Pulmonary artery endothelial cell (primary cell): Measurements from ENCODE around the gene KANK4. TPM values are rescaled to one million over a fixed set of nuclear protein-coding genes. Genes with fewer than 3 reads are reported as not detected.
"Not testable (repeated sequence)": the region's sequence is repeated elsewhere in the genome, so short reads cannot be mapped to it uniquely, and the experiment has no call there.

Experiments used
- DNase-seq: peaks from one replicate; pipeline ENCODE4 v3.0.0-alpha.2; 2011; ENCODE audit warnings: low read depth, low spot score
- total RNA-seq: library from RNA; depleted of rRNA; stranded (reverse); fragments of >200 nt; gene quantifications from 2 replicates; pipeline ENCODE4 v1.2.3, GENCODE V29; 2014

Gene KANK4
- total RNA-seq, 1 donor from 2014 or later: not detected

GRCh38 chr1:62240651-62241370, 78.4 kb downstream of the KANK4 start:
- DNase-seq: no peak

- not testable (repeated sequence) for DNase-seq
Measured at GRCh38 chr1:62239652-62240403, 79.4 kb downstream of the KANK4 start.

GRCh38 chr1:62238507-62238906, 80.7 kb downstream of the KANK4 start:
- DNase-seq: no peak

GRCh38 chr1:62237950-62238374, 81.3 kb downstream of the KANK4 start:
- no peak for DNase-seq

- DNase-seq: no peak
Measured at GRCh38 chr1:62237361-62237760, 81.9 kb downstream of the KANK4 start.

GRCh38 chr1:62235576-62235975, 83.7 kb downstream of the KANK4 start:
- no peak for DNase-seq

GRCh38 chr1:62234688-62235087, 84.5 kb downstream of the KANK4 start:
- DNase-seq: no peak

- no peak for DNase-seq
Measured at GRCh38 chr1:62233926-62234450, 85.2 kb downstream of the KANK4 start.

- DNase-seq: no peak
Measured at GRCh38 chr1:62232871-62233278, 86.4 kb downstream of the KANK4 start.

GRCh38 chr1:62230718-62231117, 88.5 kb downstream of the KANK4 start:
- no peak for DNase-seq

GRCh38 chr1:62229932-62230331, 89.3 kb downstream of the KANK4 start:
- DNase-seq: no peak

GRCh38 chr1:62229468-62229867, 89.8 kb downstream of the KANK4 start:
- DNase-seq: no peak

- no peak for DNase-seq
Measured at GRCh38 chr1:62228883-62229187, 90.4 kb downstream of the KANK4 start.

- no peak for DNase-seq
Measured at GRCh38 chr1:62228136-62228882, 90.9 kb downstream of the KANK4 start.

GRCh38 chr1:62227496-62227895, 91.7 kb downstream of the KANK4 start:
- no peak for DNase-seq

- DNase-seq: no peak
Measured at GRCh38 chr1:62224182-62224581, 95.1 kb downstream of the KANK4 start.

- no peak for DNase-seq
Measured at GRCh38 chr1:62222321-62222720, 96.9 kb downstream of the KANK4 start.

- DNase-seq: no peak
Measured at GRCh38 chr1:62221171-62221570, 98.1 kb downstream of the KANK4 start.

GRCh38 chr1:62220456-62220855, 98.8 kb downstream of the KANK4 start:
- DNase-seq: not testable (repeated sequence)

- no peak for DNase-seq
Measured at GRCh38 chr1:62218604-62219003, 100.6 kb downstream of the KANK4 start.

- no peak for DNase-seq
Measured at GRCh38 chr1:62213075-62213914, 105.9 kb downstream of the KANK4 start.
